Fibroblast of pulmonary artery (primary cell): ENCODE measurements around the gene CBX7.

Experiments used
- DNase-seq: peaks from one replicate; pipeline ENCODE4 v3.0.0-alpha.2; 2010; ENCODE audit warnings: low read depth
- H3K4me3 ChIP-seq: replicated peaks from 2 replicates; pipeline ENCODE4 v1.5.1; 2011; ENCODE audit warnings: low read depth, mild to moderate bottlenecking, control low read depth, low read length, moderate library complexity
- TF ChIP-seq, protein P1 (sequence below): IDR thresholded peaks from 2 replicates; pipeline ENCODE4 v1.5.1; 2011; ENCODE audit warnings: mild to moderate bottlenecking, control low read depth, low read length, inconsistent platforms; ENCODE audit errors: missing control alignments

CBX7 gene

GRCh38 chr22:39183991-39184585 lies 31.6 kb upstream of the CBX7 start:
- H3K4me3 ChIP-seq = no peak overlapping the region
- TF ChIP-seq, protein P1, sequence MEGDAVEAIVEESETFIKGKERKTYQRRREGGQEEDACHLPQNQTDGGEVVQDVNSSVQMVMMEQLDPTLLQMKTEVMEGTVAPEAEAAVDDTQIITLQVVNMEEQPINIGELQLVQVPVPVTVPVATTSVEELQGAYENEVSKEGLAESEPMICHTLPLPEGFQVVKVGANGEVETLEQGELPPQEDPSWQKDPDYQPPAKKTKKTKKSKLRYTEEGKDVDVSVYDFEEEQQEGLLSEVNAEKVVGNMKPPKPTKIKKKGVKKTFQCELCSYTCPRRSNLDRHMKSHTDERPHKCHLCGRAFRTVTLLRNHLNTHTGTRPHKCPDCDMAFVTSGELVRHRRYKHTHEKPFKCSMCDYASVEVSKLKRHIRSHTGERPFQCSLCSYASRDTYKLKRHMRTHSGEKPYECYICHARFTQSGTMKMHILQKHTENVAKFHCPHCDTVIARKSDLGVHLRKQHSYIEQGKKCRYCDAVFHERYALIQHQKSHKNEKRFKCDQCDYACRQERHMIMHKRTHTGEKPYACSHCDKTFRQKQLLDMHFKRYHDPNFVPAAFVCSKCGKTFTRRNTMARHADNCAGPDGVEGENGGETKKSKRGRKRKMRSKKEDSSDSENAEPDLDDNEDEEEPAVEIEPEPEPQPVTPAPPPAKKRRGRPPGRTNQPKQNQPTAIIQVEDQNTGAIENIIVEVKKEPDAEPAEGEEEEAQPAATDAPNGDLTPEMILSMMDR = no peak
- peak; percentile 87 for DNase-seq

DNA sequence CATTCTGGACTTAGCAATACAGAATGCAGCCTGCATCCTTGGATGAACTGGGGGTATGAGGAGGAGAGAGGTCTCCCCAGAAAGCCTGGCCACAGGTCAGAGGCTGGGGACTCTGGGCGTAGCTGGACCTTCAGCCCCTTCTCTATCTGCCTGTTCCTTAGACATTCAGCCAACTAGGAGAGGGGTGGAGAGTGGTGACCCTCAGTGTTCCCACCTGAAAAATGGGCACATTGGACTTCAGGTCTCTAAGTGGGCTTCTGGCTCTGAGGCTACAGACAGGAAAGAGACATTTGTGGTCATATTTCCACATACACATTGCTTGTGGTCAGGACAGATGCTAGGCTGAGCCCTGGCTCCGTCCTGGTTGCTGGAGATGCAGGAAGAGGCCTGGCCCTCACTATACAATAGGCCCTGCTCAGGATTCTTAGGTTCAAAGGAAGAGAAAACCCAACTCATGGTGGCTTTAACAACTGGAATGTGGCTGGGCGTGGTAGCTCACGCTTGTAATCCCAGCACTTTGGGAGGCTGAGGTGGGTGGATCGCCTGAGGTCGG lies 30.1 kb upstream of the CBX7 start:
- DNase-seq = peak; percentile 38
- TF ChIP-seq, protein P1 = no peak
- no peak overlapping the region for H3K4me3 ChIP-seq

DNA sequence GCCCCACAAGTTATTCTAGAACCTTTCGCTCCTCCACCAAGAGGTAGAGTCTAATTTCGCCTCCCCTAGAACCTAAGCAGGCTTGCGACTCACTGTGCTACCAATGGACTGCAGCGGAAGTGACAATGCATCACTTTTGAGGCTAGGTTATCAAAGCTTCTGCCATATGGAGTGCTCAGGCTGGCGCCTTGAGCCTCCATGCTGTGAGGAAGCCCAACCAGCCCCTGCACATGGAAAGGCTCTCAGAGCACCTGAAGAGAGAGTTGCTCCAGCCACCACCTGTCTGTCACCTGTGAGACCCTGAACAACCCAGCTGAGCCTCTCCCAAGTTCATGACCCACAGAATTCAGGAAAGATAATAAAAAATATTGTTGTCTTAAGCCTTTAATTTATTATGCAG lies 29.3 kb upstream of the CBX7 start:
- H3K4me3 ChIP-seq = no peak overlapping the region
- TF ChIP-seq, protein P1 = no peak
- DNase-seq = no peak

DNA sequence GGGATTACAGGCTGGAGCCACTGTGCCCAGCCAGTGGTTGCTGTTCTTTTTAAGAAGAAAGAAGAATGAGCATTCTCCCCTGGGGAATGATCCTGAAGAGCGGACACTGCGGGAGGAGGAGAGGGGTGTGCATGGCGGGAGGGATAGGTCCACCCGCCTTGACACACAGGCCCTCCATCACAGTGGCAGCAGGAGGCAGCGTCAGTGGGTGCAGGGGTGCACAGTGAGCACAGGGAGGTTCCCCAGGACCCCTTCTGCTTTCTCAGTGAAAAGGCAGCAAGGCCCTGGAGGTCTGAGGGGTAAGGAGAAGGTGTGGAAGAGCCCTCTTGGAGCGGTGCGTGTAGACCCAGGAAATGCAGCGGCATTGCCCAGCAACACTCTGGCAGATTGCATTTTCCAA lies 28.9 kb upstream of the CBX7 start:
- TF ChIP-seq, protein P1 = no peak
- H3K4me3 ChIP-seq = no peak overlapping the region

DNA sequence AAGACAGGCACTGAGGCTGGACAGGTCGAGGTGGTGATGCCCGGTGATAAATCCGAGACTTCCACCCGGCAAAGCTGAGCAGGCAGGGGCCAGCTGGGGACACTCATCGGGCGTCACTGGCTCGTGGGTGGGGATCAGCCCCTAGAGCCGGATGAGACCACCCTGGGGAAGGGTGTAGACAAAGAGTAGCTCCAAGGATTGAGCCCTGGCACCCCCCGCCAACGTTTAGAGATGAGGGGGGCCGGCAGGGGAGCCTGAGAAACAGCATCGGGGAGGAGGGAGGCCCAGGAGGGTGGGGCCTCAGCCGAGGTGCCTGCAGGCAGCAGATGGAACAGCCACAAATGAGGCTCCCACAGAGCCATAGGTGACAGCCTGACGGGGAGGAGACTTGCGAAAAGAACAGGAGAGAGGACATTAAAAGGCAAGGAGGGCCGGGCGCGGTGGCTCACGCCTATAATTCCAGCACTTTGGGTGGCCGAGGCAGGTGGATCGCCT lies 27.4 kb upstream of the CBX7 start:
- TF ChIP-seq, protein P1 = no peak
- no peak for DNase-seq
- H3K4me3 ChIP-seq = no peak overlapping the region

More for the DNA sequence above, 28.9 kb upstream of the CBX7 start:
- no peak for DNase-seq

DNA sequence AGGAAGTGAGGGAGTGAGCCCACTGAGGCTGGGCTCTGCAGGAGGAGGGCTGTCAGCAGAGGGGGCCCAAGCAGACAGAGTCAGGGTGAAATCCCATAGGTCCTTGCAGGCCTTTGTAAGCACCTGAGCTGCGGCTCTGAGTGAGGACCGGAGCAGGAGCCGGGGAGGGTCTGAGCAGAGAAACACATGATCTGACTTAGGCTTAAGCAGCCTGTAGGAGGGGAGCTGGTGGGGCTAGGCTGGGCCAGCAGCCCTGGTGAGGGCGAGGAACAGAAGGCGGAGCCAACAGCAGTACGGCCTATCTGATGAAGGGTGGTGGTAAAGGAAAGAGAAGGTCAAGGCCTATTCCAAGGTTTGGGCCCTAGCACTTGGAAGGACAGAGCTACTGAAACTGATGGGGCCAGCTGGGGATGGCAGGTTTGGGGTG lies 26.9 kb upstream of the CBX7 start:
- no peak for DNase-seq
- TF ChIP-seq, protein P1 = no peak
- no peak overlapping the region for H3K4me3 ChIP-seq
